Measurements from ENCODE around the gene LMO1.

DNA sequence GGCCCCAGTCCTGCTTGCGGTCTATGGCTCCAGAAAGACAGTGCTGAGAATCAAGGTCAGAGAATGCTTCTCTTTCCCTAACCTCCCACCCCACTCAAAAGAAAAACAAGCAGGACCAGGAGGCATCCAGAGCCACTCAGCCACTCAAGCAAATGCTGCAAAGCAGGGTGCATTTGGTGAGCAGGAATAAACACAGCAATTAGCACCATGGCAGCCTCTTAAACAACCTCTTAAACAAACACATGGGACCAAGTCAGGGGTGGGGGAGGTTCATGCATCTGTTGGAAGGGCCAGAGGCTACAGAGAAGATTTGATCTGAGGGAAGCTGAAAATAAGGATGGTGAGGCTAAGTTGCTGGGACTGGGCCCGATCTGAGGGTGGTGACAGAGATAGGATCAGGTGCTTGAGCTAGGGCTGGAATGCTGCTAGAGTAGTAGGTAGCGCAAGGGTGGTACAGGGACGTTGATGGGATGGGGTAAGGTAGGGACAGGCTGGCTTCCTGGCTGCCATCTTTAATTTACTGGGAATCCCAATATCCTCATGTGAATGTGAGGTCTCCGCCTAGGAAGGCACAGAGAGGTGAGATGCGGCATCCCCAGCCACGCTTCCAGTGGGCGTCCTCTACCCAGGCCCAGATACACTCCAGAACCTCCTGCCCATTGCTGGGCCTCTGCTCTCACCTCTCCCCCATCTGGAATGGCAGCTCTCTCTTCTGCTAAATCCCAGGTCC lies 26.6 kb upstream of the LMO1 start:
- TF ChIP-seq, protein P1, sequence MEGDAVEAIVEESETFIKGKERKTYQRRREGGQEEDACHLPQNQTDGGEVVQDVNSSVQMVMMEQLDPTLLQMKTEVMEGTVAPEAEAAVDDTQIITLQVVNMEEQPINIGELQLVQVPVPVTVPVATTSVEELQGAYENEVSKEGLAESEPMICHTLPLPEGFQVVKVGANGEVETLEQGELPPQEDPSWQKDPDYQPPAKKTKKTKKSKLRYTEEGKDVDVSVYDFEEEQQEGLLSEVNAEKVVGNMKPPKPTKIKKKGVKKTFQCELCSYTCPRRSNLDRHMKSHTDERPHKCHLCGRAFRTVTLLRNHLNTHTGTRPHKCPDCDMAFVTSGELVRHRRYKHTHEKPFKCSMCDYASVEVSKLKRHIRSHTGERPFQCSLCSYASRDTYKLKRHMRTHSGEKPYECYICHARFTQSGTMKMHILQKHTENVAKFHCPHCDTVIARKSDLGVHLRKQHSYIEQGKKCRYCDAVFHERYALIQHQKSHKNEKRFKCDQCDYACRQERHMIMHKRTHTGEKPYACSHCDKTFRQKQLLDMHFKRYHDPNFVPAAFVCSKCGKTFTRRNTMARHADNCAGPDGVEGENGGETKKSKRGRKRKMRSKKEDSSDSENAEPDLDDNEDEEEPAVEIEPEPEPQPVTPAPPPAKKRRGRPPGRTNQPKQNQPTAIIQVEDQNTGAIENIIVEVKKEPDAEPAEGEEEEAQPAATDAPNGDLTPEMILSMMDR (conservative IDR thresholded peaks at IDR 0.05): no peak
- no peak for TF ChIP-seq ZFX (IDR thresholded peaks at IDR 0.05)

Measured in C4-2B (cell line).